Kidney epithelial cell (primary cell): Measurements from ENCODE around the gene EXOC1L. TPM values are rescaled to one million over a fixed set of nuclear protein-coding genes. Genes with fewer than 3 reads are reported as not detected.
A peak's percentile ranks its signal among the peaks of the same experiment; 100 is the strongest.

Experiments
- DNase-seq: peaks from one replicate; pipeline ENCODE4 v3.0.0-alpha.2; 2010; ENCODE audit warnings: low read depth
- H3K27me3 ChIP-seq: 2 replicates; pipeline ENCODE4 v1.6.0; 2011; ENCODE audit warnings: low read length; ENCODE audit not compliant: control insufficient read depth, insufficient read depth
- H3K36me3 ChIP-seq: 2 replicates; pipeline ENCODE4 v1.5.1; 2011; ENCODE audit warnings: low read length; ENCODE audit not compliant: control insufficient read depth, insufficient read depth
- H3K4me3 ChIP-seq: 2 replicates; pipeline ENCODE4 v1.5.1; 2011; ENCODE audit warnings: low read depth, mild to moderate bottlenecking, control low read depth, low read length
- CTCF ChIP-seq: IDR thresholded peaks from 2 replicates; pipeline ENCODE4 v1.5.1; 2011; ENCODE audit warnings: mild to moderate bottlenecking, moderate library complexity, low read length, control low read depth, inconsistent platforms; ENCODE audit not compliant: insufficient read depth, poor library complexity, severe bottlenecking
- total RNA-seq: library from RNA; depleted of rRNA; stranded (reverse); fragments of >200 nt; gene quantifications from 2 replicates; pipeline ENCODE4 v1.2.3, GENCODE V29; 2015

The EXOC1L gene
- total RNA-seq, 1 donor from 2014 or later: not detected

GRCh38 chr4:55853484-55854046 lies 34.0 kb downstream of the EXOC1L start, which contains the start of gene EXOC1:
EXOC1 (plus strand) TSS chr4:55853648; CDS start chr4:55858324, 4,676 bp downstream.
- no peaks in the 10 kb centered on the region for H3K36me3 ChIP-seq
- no peak for TF ChIP-seq CTCF
- peak; percentile 86 for DNase-seq
- H3K27me3 ChIP-seq: no peaks in the 10 kb centered on the region
- peak within 1 kb of the TSS; percentile 62 for H3K4me3 ChIP-seq

- DNase-seq: no peak
- no peak for TF ChIP-seq CTCF
- Histone ChIP-seq H3K36me3 (no peaks in the 10 kb centered on the region), H3K27me3 (no peaks in the 10 kb centered on the region), H3K4me3 (peak overlapping the region; percentile 62)
Observed at GRCh38 chr4:55854129-55854528, 34.5 kb downstream of the EXOC1L start.

- Histone ChIP-seq H3K36me3 (no peaks in the 10 kb centered on the region), H3K27me3 (no peaks in the 10 kb centered on the region), H3K4me3 (no peak overlapping the region)
- DNase-seq: no peak
- TF ChIP-seq CTCF: no peak
Observed at GRCh38 chr4:55857586-55857985, 38.0 kb downstream of the EXOC1L start.

GRCh38 chr4:55859711-55860110 lies 40.1 kb downstream of the EXOC1L start:
- DNase-seq: no peak
- TF ChIP-seq CTCF: no peak
- H3K27me3 ChIP-seq: no peaks in the 10 kb centered on the region
- no peaks in the 10 kb centered on the region for H3K36me3 ChIP-seq
- H3K4me3 ChIP-seq: no peak overlapping the region

GRCh38 chr4:55864577-55865223 lies 45.1 kb downstream of the EXOC1L start:
- Histone ChIP-seq H3K4me3 (no peak overlapping the region), H3K27me3 (no peaks in the 10 kb centered on the region), H3K36me3 (no peaks in the 10 kb centered on the region)
- no peak for TF ChIP-seq CTCF
- DNase-seq: no peak
